ENCODE results near the gene KLHL13. TPM values are rescaled to one million over a fixed set of nuclear protein-coding genes. Genes with fewer than 3 reads are reported as not detected.

KLHL13 gene
- total RNA-seq, 1 donor from 2014 or later: not detected

- no peak overlapping the region for H3K27ac Mint-ChIP-seq (ENCODE audit: unreplicated experiment)
- DNase-seq (ENCODE audit: extremely low spot score, unreplicated experiment): no peak
- H3K4me3 Mint-ChIP-seq (ENCODE audit: unreplicated experiment): no peak overlapping the region
- peaks cover 35% of the 10 kb centered on the region for H3K9me3 Mint-ChIP-seq (ENCODE audit: unreplicated experiment)
- no peaks in the 10 kb centered on the region for H3K27me3 Mint-ChIP-seq (ENCODE audit: unreplicated experiment)
- H3K36me3 Mint-ChIP-seq (ENCODE audit: unreplicated experiment): no peaks in the 10 kb centered on the region
- no peaks in the 10 kb centered on the region for H3K4me1 Mint-ChIP-seq (ENCODE audit: unreplicated experiment)
- TF ChIP-seq, protein P1, sequence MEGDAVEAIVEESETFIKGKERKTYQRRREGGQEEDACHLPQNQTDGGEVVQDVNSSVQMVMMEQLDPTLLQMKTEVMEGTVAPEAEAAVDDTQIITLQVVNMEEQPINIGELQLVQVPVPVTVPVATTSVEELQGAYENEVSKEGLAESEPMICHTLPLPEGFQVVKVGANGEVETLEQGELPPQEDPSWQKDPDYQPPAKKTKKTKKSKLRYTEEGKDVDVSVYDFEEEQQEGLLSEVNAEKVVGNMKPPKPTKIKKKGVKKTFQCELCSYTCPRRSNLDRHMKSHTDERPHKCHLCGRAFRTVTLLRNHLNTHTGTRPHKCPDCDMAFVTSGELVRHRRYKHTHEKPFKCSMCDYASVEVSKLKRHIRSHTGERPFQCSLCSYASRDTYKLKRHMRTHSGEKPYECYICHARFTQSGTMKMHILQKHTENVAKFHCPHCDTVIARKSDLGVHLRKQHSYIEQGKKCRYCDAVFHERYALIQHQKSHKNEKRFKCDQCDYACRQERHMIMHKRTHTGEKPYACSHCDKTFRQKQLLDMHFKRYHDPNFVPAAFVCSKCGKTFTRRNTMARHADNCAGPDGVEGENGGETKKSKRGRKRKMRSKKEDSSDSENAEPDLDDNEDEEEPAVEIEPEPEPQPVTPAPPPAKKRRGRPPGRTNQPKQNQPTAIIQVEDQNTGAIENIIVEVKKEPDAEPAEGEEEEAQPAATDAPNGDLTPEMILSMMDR (IDR thresholded peaks at IDR 0.05): no peak
These were observed 77.8 kb downstream of the KLHL13 start for GRCh38 chrX:118038614-118039365.

- TF ChIP-seq, protein P1 (IDR thresholded peaks at IDR 0.05): no peak
- Mint-ChIP-seq H3K9me3 (ENCODE audit: unreplicated experiment) (peaks cover 10% of the 10 kb centered on the region), H3K4me3 (ENCODE audit: unreplicated experiment) (no peak overlapping the region), H3K36me3 (ENCODE audit: unreplicated experiment) (no peaks in the 10 kb centered on the region), H3K27ac (ENCODE audit: unreplicated experiment) (no peak overlapping the region), H3K27me3 (ENCODE audit: unreplicated experiment) (no peaks in the 10 kb centered on the region), H3K4me1 (ENCODE audit: unreplicated experiment) (no peaks in the 10 kb centered on the region)
- DNase-seq (ENCODE audit: extremely low spot score, unreplicated experiment): no peak
These were observed 90.0 kb downstream of the KLHL13 start for GRCh38 chrX:118026631-118027030.

DNA sequence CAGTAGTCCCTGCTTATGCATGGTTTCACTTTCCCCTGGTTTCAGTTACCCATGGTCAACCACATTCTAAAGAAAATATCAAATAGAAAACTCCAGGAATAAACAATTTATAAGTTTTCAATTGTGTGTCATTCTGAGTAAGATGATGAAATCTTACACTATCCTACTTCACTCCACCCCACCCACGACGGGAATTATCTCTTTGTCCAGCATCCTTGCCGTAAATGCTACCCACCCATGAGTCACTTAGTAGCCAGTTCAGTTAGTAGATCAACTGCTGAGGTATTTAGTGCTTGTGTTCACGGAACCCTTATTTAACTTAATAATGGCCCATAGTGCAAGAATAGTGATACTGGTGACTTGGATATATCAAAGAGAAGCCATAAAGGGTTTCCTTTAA is 91.4 kb downstream of the KLHL13 start:
- DNase-seq (ENCODE audit: extremely low spot score, unreplicated experiment): no peak
- H3K4me1 Mint-ChIP-seq (ENCODE audit: unreplicated experiment): no peaks in the 10 kb centered on the region
- H3K36me3 Mint-ChIP-seq (ENCODE audit: unreplicated experiment): no peaks in the 10 kb centered on the region
- H3K9me3 Mint-ChIP-seq (ENCODE audit: unreplicated experiment): peaks cover 10% of the 10 kb centered on the region
- H3K27ac Mint-ChIP-seq (ENCODE audit: unreplicated experiment): no peak overlapping the region
- H3K27me3 Mint-ChIP-seq (ENCODE audit: unreplicated experiment): no peaks in the 10 kb centered on the region
- TF ChIP-seq, protein P1 (IDR thresholded peaks at IDR 0.05): no peak
- H3K4me3 Mint-ChIP-seq (ENCODE audit: unreplicated experiment): no peak overlapping the region

- Mint-ChIP-seq H3K27me3 (ENCODE audit: unreplicated experiment) (no peaks in the 10 kb centered on the region), H3K36me3 (ENCODE audit: unreplicated experiment) (no peaks in the 10 kb centered on the region), H3K9me3 (ENCODE audit: unreplicated experiment) (peaks cover 10% of the 10 kb centered on the region), H3K4me1 (ENCODE audit: unreplicated experiment) (no peaks in the 10 kb centered on the region), H3K4me3 (ENCODE audit: unreplicated experiment) (no peak overlapping the region), H3K27ac (ENCODE audit: unreplicated experiment) (no peak overlapping the region)
- DNase-seq (ENCODE audit: extremely low spot score, unreplicated experiment): no peak
- TF ChIP-seq, protein P1 (IDR thresholded peaks at IDR 0.05): no peak
These were observed 92.1 kb downstream of the KLHL13 start for GRCh38 chrX:118024482-118024881.

DNA sequence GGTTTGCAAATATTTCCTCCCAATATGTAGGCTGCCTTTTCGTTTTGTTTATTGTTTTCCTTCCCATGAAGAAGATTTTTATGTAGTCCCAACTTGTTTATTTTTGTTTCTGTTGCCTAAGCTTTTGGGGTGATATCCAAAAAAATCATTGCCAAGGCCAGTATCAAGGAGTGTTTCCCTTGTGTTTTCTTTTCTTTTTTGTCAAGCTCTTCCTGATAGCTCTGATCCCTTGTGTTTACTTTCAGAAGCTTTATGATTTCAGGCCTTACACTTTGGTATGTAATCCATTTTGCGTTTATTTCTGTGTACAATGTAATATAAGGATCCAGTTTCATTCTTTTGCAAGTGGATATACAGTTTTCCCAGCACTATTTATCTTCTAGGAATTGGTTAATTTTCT is 93.9 kb downstream of the KLHL13 start:
- no peak overlapping the region for H3K27ac Mint-ChIP-seq (ENCODE audit: unreplicated experiment)
- H3K4me1 Mint-ChIP-seq (ENCODE audit: unreplicated experiment): no peaks in the 10 kb centered on the region
- H3K27me3 Mint-ChIP-seq (ENCODE audit: unreplicated experiment): no peaks in the 10 kb centered on the region
- no peak overlapping the region for H3K4me3 Mint-ChIP-seq (ENCODE audit: unreplicated experiment)
- H3K36me3 Mint-ChIP-seq (ENCODE audit: unreplicated experiment): no peaks in the 10 kb centered on the region
- no peak for DNase-seq (ENCODE audit: extremely low spot score, unreplicated experiment)
- TF ChIP-seq, protein P1 (IDR thresholded peaks at IDR 0.05): no peak
- H3K9me3 Mint-ChIP-seq (ENCODE audit: unreplicated experiment): peaks cover 15% of the 10 kb centered on the region
